ENCODE measurements around the gene TMEM41B.

- no peak for TF ChIP-seq CTCF (IDR thresholded peaks at IDR 0.05)
- no peak for TF ChIP-seq POLR2A (IDR thresholded peaks at IDR 0.05)
These were observed 18.3 kb upstream of the TMEM41B start for GRCh38 chr11:9332655-9333054.
